Measurements from ENCODE around the gene DYNLT2.

GRCh38 chr6:169719117-169719516 is 32.3 kb downstream of the DYNLT2 start:
- TF ChIP-seq CTCF (IDR thresholded peaks at IDR 0.05) = no peak
- no peak for TF ChIP-seq SIN3A (IDR thresholded peaks at IDR 0.05; ENCODE audit: borderline replicate concordance, insufficient read depth, low read depth, low read length)
- no peak for TF ChIP-seq TCF7L2 (IDR thresholded peaks at IDR 0.05; ENCODE audit: low read depth, low read length)

Measured in Panc1 (cell line).